ENCODE measurements around the gene SPTLC3. TPM values are rescaled to one million over a fixed set of nuclear protein-coding genes. Genes with fewer than 3 reads are reported as not detected.

The SPTLC3 gene
- total RNA-seq, 2 experiments from 2014 or later: 0.38 to 0.59 TPM

GRCh38 chr20:13142143-13142542 lies 133.4 kb downstream of the SPTLC3 start:
- Mint-ChIP-seq H3K36me3 (ENCODE audit: low read depth) (no peaks in the 10 kb centered on the region), H3K27me3 (peaks cover 10% of the 10 kb centered on the region), H3K9me3 (no peaks in the 10 kb centered on the region), H3K4me1 (ENCODE audit: low read depth) (peaks cover 5% of the 10 kb centered on the region), H3K4me3 (no peak overlapping the region), H3K27ac (no peak overlapping the region)
- Histone ChIP-seq H3K36me3 (ENCODE audit: insufficient read depth, low read length) (no peaks in the 10 kb centered on the region), H3K9me3 (ENCODE audit: control insufficient read depth in 1 of 2, insufficient read depth in 1 of 2, low read length in 2 of 2) (no peaks in the 10 kb centered on the region), H3K27me3 (ENCODE audit: control insufficient read depth in 1 of 2, insufficient read depth in 2 of 2, low read length in 2 of 2) (peaks cover 0 to 2% of the 10 kb centered on the region in 2 experiments), H3K4me3 (ENCODE audit: low read length) (no peak overlapping the region), H3K4me1 (ENCODE audit: insufficient read depth, low read length) (no peaks in the 10 kb centered on the region), H3K27ac (ENCODE audit: low read depth in 1 of 2, low read length in 2 of 2) (no peak overlapping the region)
- ATAC-seq (ENCODE audit: poor library complexity) (no peak), DNase-seq (no peak)
- intact Hi-C loops (cut with DNase I, micrococcal nuclease): no loop called here
- CTCF ChIA-PET: no interaction called here
- TF ChIP-seq, protein P1, sequence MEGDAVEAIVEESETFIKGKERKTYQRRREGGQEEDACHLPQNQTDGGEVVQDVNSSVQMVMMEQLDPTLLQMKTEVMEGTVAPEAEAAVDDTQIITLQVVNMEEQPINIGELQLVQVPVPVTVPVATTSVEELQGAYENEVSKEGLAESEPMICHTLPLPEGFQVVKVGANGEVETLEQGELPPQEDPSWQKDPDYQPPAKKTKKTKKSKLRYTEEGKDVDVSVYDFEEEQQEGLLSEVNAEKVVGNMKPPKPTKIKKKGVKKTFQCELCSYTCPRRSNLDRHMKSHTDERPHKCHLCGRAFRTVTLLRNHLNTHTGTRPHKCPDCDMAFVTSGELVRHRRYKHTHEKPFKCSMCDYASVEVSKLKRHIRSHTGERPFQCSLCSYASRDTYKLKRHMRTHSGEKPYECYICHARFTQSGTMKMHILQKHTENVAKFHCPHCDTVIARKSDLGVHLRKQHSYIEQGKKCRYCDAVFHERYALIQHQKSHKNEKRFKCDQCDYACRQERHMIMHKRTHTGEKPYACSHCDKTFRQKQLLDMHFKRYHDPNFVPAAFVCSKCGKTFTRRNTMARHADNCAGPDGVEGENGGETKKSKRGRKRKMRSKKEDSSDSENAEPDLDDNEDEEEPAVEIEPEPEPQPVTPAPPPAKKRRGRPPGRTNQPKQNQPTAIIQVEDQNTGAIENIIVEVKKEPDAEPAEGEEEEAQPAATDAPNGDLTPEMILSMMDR (IDR thresholded peaks at IDR 0.05): no peak
- POLR2A ChIA-PET: no interaction called here

- no peaks in the 10 kb centered on the region for H3K4me1 ChIP-seq (ENCODE audit: insufficient read depth, low read length)
- ATAC-seq (ENCODE audit: poor library complexity) (no peak), DNase-seq (no peak)
- Mint-ChIP-seq H3K27me3 (peaks cover 10% of the 10 kb centered on the region), H3K27ac (no peak overlapping the region), H3K9me3 (no peaks in the 10 kb centered on the region), H3K4me3 (no peak overlapping the region), H3K4me1 (ENCODE audit: low read depth) (peaks cover under 1% of the 10 kb centered on the region), H3K36me3 (ENCODE audit: low read depth) (no peaks in the 10 kb centered on the region)
- H3K27me3 ChIP-seq (ENCODE audit: control insufficient read depth in 1 of 2, insufficient read depth in 2 of 2, low read length in 2 of 2): peaks cover 0 to 2% of the 10 kb centered on the region in 2 experiments
- intact Hi-C loops (cut with DNase I, micrococcal nuclease): no loop called here
- POLR2A ChIA-PET: interaction anchor here (0.8 kb wide), 1 partner anchor 83 kb away, joined by 3 read pairs; no protein-coding TSS in a partner anchor
- TF ChIP-seq, protein P1 (IDR thresholded peaks at IDR 0.05): no peak
- no peak overlapping the region for H3K27ac ChIP-seq (ENCODE audit: low read depth in 1 of 2, low read length in 2 of 2)
- no peaks in the 10 kb centered on the region for H3K36me3 ChIP-seq (ENCODE audit: insufficient read depth, low read length)
- CTCF ChIA-PET: no interaction called here
- H3K4me3 ChIP-seq (ENCODE audit: low read length): no peak overlapping the region
- no peaks in the 10 kb centered on the region for H3K9me3 ChIP-seq (ENCODE audit: control insufficient read depth in 1 of 2, insufficient read depth in 1 of 2, low read length in 2 of 2)
Measured at GRCh38 chr20:13147071-13147963, 138.5 kb downstream of the SPTLC3 start.

DNA sequence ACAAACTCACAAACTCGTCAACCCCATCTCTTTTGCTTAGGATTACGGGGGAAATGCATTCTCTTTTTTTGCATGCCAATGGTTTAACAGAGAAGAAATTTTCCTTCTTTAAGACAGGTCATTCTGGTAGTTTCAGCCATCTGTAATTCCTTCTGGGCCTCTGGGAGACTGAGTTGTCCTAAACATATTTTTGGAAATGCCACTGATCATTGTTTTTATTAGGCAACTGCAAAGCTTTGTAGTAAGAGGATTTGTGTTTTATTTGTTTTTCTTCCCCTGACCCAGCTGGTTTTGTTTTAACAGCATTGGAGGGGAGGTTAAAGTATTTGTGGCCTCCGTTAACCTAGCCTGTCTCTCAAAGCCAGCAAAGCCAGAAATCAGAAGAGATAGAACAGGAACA lies 139.2 kb downstream of the SPTLC3 start:
- H3K27ac ChIP-seq (ENCODE audit: low read depth in 1 of 2, low read length in 2 of 2): no peak overlapping the region
- H3K36me3 ChIP-seq (ENCODE audit: insufficient read depth, low read length): no peaks in the 10 kb centered on the region
- POLR2A ChIA-PET: no interaction called here
- H3K9me3 Mint-ChIP-seq: no peaks in the 10 kb centered on the region
- H3K27ac Mint-ChIP-seq: no peak overlapping the region
- H3K4me1 Mint-ChIP-seq (ENCODE audit: low read depth): no peaks in the 10 kb centered on the region
- H3K9me3 ChIP-seq (ENCODE audit: control insufficient read depth in 1 of 2, insufficient read depth in 1 of 2, low read length in 2 of 2): no peaks in the 10 kb centered on the region
- peaks cover 10% of the 10 kb centered on the region for H3K27me3 Mint-ChIP-seq
- ATAC-seq (ENCODE audit: poor library complexity): no peak
- TF ChIP-seq, protein P1 (IDR thresholded peaks at IDR 0.05): no peak
- CTCF ChIA-PET: no interaction called here
- H3K4me1 ChIP-seq (ENCODE audit: insufficient read depth, low read length): no peaks in the 10 kb centered on the region
- H3K4me3 ChIP-seq (ENCODE audit: low read length): no peak overlapping the region
- intact Hi-C loops (cut with DNase I, micrococcal nuclease): no loop called here
- no peaks in the 10 kb centered on the region for H3K36me3 Mint-ChIP-seq (ENCODE audit: low read depth)
- DNase-seq: no peak
- H3K4me3 Mint-ChIP-seq: no peak overlapping the region
- peaks cover 0 to 2% of the 10 kb centered on the region in 2 experiments for H3K27me3 ChIP-seq (ENCODE audit: control insufficient read depth in 1 of 2, insufficient read depth in 2 of 2, low read length in 2 of 2)

Data from CD4-positive, alpha-beta T cell (primary cell).